Activated CD4-positive, alpha-beta T cell treated with anti-CD3 and anti-CD28 coated beads for 1 hour (primary cell): Measurements from ENCODE around the gene PRICKLE2.

Experiments used
- DNase-seq: peaks from one replicate; pipeline ENCODE4 v3.0.0-alpha.2; 2020

PRICKLE2 gene

DNA sequence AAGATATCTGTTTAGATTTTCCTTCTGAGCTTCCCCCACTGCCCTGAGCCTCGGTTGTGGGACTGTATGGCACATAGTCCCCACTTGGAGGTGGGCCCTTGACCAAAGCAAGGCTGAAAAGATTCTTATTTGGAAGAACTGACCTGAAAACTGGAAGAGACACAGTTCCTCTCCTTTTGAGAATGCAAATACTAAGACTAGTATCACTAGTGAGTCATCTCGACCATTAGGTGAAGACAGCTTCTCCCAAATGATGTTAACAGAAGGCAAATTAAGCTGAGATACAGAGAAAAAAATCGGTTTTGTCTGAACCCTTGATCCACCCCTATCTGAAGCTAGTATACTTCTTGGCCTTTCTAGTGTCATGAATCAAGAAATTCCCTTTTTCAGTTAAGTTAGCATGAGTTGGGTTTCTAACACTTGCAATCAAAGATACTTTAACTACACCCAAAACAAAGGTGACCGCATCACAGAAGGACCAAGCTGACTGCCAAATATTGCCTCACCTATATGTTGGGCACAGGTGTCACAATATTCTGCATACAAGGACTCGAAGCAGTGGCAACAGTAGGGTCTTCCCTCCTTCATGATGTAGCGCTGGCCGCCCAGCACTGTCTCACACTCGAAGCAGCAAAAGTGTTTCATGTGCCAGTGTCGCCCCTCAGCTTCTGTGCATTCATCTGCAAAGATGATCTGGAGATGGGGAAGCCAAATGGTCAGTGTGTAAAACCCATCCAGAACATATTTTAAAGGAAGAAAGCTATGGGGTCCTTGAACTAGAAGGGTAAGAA, 72.4 kb downstream of the PRICKLE2 start:
- no peak for DNase-seq

DNA sequence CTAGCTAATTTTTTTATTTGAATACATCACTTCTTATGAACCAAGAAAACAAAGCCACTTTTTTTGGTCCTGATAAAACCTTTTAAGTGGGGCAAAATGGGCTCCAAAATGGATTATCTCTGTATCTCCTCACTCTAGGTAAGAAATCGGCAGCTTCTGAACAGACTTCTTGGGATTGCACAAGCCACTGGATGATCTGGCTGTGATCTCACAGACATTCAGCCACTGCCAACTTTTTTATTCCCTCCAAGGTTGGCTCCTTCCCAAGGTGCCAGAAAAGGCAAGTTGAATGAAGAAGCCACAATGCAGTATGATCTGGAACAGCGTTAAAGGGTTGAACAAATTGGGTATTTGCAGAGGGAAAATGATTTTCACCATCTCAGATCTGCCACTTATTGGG, 73.2 kb downstream of the PRICKLE2 start:
- no peak for DNase-seq

GRCh38 chr3:64151342-64151871, 73.9 kb downstream of the PRICKLE2 start:
- no peak for DNase-seq

DNA sequence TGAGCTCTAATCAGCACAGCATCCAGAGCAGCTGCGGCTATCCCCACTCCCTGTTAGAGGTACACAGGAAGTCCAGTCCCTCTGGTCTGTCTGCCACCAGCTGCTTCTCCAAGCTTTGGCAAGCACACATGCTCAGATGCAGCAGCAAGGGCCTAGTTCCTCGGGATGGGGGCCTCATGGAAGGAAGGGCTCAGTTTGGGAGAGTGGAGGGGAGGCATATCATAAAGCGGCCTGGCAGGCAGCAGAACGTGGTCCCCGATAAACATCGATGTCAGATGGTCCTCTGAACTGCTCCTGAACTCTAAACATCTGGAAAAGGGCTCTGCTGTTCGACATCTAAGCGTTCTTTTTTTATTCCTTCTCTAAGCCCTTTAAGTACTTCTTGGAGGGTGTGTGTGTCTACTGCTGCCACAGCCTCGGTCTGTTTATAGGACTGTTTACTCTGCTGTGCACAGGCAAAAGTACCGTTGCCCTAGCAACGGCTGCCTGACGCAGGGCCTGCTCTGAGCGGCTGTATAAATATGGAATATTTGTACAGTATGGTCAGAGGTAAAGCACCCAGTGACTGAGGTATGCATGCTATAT, 74.6 kb downstream of the PRICKLE2 start:
- DNase-seq, result no peak

GRCh38 chr3:64149886-64150285, 75.4 kb downstream of the PRICKLE2 start:
- DNase-seq, result no peak

DNA sequence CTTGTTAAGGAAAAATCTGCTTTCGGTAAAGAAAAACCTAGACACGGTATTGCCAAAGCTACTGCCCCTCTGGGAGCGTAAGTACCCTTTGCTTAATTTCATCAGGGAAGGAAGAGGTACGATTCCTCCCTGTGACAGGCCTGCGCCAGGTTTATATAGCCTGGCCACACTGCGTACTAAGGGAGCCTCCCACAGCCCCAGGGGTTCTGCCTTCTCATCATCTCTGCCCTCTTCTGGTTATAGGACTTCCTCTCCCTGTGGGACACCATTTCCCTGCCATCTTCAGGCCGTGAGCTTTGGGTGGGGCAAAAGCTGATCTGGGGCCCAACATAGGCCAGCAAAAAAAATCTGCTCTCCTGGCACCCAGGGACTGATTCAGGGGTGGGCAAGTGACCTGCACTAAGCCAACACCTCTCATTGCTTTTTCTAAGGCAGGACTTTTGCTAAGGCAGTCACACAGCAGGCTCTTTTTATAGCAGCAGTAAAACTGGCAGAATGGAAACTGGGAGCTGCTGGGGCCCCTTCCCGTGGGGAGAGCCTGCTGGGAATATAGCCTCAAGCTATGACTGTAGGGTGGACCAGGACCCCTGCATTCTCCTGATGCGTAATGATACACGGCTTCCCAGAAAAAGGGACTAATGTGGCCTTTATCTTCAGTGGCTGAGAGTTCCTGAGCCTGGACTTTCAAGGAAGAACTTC, 76.2 kb downstream of the PRICKLE2 start:
- no peak for DNase-seq

- no peak for DNase-seq
Measured at GRCh38 chr3:64147211-64147610, 78.1 kb downstream of the PRICKLE2 start.

- DNase-seq, result no peak
Measured at GRCh38 chr3:64145438-64145837, 79.8 kb downstream of the PRICKLE2 start.

DNA sequence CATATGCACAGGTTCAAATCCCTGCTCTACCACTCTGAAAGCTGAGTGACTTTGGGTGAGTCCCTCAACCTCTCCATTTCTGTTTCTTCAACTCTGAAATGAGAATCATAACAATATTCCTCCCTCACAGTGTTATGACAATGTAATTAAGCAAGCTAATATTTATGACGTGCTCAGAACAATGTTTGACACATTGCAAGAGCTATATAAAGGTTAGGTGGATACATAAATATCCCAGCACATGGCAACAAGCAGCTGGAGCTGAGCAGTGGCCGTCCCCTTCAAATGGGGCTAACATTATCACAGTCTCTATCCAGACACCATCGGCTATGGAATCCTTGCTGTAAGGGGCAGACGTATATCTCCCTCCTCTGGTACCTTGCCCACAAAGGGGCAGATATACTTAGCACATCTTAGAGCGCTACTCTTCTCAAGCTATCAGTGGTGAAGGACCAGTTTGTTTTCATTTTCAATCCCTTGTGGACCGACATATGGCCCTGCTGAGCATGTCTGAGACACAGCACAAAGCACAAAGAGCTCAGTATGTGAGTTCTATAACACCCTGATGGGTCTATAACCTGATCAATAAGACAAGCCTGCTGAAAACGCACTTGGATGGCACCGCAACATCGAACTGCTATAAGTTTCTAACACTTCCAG, 80.9 kb downstream of the PRICKLE2 start:
- DNase-seq, result no peak

- no peak for DNase-seq
Measured at GRCh38 chr3:64143409-64144130, 81.7 kb downstream of the PRICKLE2 start.

GRCh38 chr3:64141476-64141875, 83.8 kb downstream of the PRICKLE2 start:
- no peak for DNase-seq

- DNase-seq, result no peak
Measured at GRCh38 chr3:64140651-64141050, 84.6 kb downstream of the PRICKLE2 start.

GRCh38 chr3:64138656-64139375, 86.5 kb downstream of the PRICKLE2 start:
- no peak for DNase-seq

DNA sequence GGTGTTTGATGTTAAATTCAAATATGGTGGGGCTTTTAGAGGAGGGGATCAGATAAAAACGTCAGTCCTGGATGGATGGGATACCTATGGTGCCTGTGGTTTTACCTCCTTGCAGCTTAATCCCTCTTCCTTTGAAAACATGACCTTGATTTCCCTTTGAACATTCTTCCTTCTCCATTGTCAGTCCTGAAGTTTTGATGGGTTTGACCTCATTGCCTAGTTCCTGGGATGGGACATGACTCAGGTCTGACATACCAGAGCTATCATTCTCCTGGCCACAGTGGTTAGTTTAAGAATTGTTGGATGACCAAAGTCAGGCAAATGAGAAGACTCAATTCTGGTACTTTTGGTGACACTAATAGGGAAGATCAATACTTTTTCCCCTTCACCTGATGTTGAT, 87.2 kb downstream of the PRICKLE2 start:
- no peak for DNase-seq

DNA sequence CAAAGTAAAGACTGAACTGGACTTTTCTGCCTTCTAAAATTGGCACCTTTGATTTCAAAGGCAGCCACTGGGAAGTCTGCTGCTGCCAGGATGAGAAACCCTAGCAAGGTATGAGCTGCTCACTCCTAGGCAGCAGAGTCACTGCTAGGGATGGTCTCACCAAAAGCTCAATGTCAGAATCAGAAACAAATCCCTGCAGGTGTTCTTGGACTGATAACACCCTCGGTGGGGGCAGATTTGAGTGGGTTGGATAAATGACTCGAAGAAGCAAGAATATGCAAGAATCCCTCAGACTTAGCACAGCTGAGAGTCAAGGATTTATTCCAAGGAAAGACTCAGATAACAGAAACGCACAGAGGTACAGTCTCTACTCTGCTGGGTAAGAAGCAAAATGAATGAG, 90.4 kb downstream of the PRICKLE2 start:
- no peak for DNase-seq

DNA sequence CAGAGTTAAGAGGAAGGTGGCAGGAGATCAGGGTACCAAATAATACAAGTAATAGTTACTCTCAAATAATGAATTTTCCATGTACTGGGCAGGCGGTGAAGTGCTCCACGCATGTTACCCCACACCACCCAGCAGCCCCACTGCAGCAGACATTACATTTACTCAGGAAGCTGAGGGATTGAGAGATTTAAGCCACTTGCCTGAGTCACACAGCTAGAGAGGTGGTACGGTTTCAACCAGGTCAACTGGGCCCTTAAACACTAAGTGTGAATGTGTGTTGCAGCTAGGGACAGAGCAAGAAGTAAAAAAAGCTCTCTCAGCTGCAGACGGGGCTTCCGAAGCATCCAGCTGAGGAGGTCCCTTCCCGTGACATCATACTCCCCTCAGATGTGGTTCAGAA, 91.3 kb downstream of the PRICKLE2 start:
- DNase-seq, result no peak

- no peak for DNase-seq
Measured at GRCh38 chr3:64133272-64133671, 92.0 kb downstream of the PRICKLE2 start.

GRCh38 chr3:64131725-64132469, 93.4 kb downstream of the PRICKLE2 start:
- no peak for DNase-seq

- no peak for DNase-seq
Measured at GRCh38 chr3:64130436-64130835, 94.8 kb downstream of the PRICKLE2 start.

DNA sequence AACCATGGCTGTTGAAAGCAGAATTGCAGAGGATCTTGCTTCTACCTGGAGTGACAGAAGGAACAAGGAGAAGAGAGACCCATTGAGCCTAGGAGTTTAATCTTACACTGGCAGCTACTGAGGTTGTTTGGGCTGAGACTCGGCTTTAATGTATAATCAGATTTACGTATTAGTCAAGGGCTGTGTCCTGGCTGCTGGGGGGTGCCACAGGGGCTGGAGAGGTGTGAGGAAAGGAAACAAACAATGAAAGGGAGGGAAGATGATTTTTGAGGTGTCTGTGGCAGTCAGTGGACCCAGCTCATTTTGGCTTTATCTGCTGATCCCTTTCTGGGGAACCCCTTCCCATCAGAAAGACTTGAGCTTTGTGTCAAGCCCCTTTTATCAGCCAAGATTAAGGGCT, 95.7 kb downstream of the PRICKLE2 start:
- no peak for DNase-seq

- no peak for DNase-seq
Measured at GRCh38 chr3:64129106-64129505, 96.2 kb downstream of the PRICKLE2 start.
